AML-193 (cell line): ENCODE data around the gene ABCC10.
"Not testable (repeated sequence)": the region's sequence is repeated elsewhere in the genome, so short reads cannot be mapped to it uniquely, and the experiment has no call there.

Source experiments
- DNase-seq, 2 experiments: peaks; one replicate each; lab custom pipeline; 2025; lab: John Stamatoyannopoulos, UW

Gene ABCC10

DNA sequence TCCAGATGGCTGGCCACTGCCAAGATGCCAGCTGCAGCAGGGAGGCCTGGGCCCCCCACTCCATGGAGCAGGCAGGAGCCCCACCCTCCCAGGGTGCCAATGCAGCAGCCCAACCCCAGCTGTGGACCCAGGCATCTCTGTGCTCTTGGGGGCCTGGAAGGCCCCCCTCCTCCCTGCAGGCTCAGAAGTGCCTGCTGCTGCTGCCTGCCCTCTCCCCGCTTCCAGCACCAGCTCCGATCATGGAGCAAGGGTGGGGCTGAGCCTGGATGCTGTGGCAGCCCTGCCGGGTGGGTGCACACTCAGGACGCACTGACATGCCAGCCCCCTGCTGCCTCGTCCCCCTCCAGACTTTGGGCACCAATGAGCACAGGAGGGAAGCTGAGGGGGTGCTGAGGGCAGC is 14.8 kb upstream of the ABCC10 start:
- DNase-seq = no peak

- no peak for DNase-seq
Observed at GRCh38 chr6:43413002-43413401, 14.3 kb upstream of the ABCC10 start.

DNA sequence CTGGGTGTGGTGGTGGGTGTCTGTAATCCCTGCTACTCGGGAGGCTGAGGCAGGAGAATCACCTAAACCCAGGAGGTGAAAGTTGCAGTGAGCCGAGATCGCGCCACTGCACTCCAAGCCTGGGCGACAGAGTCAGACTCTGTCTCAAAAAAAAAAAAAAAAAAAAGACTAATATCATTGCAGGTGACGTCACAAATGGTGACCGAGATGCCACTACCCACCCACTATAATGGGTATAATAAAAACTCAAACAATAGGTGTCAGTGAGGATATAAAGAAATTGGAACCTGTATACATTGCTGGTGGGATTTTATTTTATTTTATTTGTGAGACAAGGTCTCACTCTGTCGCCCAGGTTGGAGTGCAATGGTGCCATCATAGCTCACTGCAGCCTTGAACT is 12.1 kb upstream of the ABCC10 start:
- not testable (repeated sequence) for DNase-seq

DNA sequence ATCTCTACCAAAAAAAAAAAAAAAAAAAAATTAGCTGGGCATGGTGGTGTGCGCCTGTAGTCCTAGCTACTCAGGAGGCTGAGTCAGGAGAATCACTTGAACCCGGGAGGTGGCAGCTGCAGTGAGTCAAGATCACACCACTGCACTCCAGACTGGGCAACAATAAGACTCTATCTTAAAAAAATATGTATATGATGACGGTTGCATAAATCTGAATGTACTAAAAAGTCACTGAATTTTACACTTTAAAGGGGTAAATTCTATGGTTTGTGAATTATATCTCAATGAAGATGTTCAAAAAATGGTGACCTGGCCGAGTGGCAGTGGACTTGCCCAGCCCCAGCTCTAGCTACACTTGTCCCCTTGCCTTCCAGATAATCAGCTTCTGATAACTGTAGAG is 10.4 kb upstream of the ABCC10 start:
- no peak for DNase-seq

- no peak for DNase-seq
Observed at GRCh38 chr6:43420012-43420709, 7.2 kb upstream of the ABCC10 start.

DNA sequence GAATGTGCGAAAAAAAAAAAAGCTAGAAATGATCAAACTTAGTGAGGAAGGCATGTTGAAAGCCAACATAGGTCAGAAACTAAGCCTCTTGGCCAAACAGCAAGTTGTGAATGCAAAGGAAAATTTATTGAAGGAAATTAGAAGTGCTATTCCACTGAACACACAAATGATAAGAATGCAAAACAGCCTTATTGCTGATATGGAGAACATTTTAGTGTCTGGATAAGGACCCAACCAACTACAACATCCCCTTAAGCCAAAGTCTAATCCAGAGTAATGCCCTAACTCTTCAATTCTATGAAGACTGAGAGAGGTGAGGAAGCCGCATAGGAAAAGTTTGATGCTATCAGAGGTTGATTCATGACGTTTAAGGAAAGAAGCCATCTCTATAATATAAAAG is 5.5 kb upstream of the ABCC10 start:
- no peak for DNase-seq

- not testable (repeated sequence) for DNase-seq
Observed at GRCh38 chr6:43425083-43425482, 2.3 kb upstream of the ABCC10 start.

DNA sequence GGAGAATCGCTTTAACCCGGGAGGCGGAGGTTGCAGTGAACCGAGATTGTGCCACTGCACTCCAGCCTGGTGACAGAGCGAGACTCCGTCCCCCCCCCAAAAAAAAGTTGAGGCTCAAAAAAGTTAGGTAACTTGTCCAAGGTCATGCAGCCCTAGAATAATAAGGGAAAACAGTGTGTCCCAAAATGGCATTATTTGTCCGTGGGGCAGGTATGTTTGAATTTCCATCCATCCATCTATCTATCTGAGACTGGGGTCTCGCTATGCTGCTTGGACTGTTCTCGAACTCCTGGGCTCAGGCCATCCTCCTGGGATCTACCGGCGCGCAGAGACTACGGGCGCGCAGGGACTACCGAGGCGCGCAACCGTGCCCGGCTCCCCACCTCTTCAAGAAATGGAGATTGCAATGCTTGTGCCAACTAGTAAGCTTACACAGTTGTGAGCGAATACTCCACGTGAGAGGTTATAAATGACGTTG is 374 bp upstream of the ABCC10 start:
- no peak for DNase-seq

DNA sequence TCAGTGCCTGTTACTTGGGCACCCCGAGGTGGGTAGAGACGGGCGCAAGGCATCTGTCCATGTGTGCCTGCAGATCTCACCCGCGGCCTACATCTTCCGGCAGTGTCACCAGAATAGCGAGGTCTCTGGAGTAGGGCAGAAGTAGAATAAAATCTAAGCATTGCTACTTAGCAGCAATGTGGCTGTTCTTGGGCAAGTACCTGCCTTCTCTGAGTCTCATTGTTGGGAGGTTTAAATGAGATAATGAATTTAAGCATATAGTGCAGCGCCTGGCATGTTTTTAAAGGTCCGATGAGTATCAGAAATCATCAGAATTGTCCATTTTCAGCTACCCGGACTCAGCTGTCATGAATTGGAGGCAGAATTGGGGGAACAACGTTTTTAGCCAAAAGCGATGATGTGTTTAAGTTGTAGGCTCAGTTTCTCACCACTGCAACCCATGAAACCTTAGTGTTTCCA is 800 bp downstream of the ABCC10 start:
- DNase-seq = peak in 1 of 2 experiments; percentile 41

- no peak for DNase-seq
Observed at GRCh38 chr6:43428874-43429273, 1.5 kb downstream of the ABCC10 start.

- DNase-seq = no peak
Observed at GRCh38 chr6:43432009-43432945, 4.9 kb downstream of the ABCC10 start.

- no peak for DNase-seq
Observed at GRCh38 chr6:43433148-43433547, 5.8 kb downstream of the ABCC10 start.

DNA sequence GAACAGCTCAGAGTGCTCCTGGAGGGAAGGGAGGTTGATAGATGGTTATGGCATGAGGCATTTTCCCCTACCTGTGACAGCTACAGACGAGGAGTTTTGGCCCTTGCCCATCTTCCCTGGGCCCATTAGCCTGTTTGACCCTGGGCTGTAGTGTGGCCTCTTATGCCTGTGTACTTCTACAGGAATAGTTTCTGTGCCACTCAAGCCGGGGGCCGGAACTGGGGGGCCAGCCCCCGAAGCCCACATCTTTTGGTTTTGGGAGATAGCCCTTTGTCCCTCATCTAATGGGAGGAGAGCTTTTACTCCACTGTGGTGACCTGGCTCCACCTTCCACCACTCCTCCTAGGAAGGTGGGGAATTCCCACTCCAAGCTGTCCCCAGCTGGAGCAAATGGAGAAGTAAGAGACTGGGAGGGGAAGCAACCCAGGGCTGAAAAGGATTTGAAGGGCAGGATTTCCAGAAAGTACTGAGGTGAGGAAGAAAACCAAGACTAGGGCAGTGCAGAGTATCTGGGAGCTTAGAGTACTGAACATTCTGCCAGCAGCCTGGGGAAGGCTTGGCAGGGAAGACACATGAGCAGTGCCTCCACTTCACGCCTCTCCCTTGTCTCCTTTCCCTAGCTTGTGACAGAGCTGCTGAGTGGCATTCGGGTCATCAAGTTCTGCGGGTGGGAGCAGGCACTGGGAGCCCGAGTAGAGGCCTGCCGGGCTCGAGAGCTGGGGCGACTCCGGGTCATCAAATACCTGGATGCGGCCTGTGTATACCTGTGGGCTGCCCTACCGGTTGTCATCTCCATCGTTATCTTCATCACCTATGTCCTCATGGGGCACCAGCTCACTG is 6.9 kb downstream of the ABCC10 start:
- no peak for DNase-seq

- no peak for DNase-seq
Observed at GRCh38 chr6:43434943-43435342, 7.6 kb downstream of the ABCC10 start.

DNA sequence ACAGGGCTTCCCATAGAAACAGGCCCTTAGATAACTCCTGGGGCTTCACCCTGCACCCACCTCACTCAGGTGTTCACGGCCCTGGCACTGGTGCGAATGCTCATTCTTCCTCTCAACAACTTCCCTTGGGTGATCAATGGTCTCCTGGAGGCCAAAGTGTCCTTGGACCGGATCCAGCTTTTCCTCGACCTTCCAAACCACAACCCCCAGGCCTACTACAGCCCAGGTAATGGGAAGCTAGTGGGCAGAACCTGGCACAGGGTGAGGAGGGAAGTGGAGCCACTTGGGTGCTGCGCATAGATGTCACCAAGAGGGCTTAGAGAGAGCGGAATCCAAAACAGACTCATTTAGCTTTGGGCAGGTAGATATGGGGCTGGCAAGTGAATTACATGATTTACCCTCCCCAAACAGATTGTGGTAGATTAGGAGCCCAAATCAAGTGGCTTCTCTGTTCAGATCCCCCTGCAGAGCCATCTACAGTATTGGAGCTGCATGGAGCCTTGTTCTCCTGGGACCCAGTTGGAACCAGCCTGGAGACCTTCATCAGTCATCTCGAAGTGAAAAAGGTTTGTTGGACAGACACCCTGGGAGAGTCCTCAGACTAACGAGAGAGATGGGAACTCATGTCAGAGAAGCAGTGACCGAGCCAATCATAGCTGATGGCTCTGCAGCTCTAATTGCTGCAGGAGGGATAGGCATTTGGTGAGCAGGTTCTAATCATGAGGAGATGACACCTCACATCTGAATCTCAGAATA is 8.5 kb downstream of the ABCC10 start:
- DNase-seq = no peak

DNA sequence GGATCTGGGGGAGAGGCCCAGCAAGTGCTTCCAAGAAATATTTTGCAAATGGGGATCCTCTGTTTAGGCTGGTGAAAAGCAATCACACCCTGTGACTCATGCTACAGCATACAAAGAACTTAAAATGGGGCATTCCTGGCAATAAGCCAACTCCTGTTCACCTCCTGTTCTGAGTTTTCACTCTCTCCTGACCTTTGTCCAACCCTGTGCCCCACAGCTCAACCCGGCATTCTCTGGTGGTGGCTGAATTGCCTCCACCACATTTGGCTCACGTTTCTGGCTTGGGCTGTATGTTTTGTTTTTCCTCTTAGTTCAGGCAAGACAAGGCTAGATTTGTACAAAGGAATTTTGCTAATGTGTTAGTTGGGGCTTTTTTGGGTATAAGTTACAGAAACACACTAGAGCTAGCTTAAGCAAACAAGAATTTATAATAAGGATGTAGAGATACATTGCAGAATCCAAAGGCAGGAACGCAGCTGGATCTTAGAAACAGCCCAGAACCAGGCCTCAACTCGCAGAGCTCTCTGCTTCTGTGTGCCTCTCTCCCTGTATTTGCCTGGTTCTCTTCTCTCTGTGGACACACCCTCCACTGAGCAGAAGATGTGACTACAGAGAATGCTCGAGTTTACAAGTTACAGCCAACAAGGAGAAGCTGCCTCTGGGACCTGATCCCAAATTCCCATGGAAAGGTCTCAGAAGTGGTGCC is 9.4 kb downstream of the ABCC10 start:
- DNase-seq = no peak

DNA sequence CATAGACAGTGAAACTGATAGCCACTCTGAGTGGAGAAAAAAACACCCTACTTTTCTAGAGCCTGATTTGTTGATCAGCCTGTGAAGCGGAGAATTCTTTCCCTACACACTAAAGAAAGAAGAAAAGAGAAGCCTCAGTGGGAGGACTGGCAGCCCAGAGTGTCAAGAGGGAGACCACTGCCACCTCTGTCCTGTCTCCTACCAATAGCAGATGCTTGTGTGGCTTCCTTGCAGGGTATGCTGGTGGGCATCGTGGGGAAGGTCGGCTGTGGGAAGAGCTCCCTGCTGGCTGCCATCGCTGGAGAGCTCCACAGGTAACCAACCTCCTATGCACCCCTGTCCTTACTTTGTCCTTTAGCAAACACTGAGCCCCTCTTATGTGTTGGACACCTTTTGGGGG is 10.4 kb downstream of the ABCC10 start:
- no peak for DNase-seq

GRCh38 chr6:43442935-43443334 is 15.6 kb downstream of the ABCC10 start:
- no peak for DNase-seq

GRCh38 chr6:43444036-43444435 is 16.7 kb downstream of the ABCC10 start:
- DNase-seq = no peak

- DNase-seq = no peak
Observed at GRCh38 chr6:43444582-43444981, 17.2 kb downstream of the ABCC10 start.

GRCh38 chr6:43445576-43445975 is 18.2 kb downstream of the ABCC10 start:
- no peak for DNase-seq
